PC-3 (cell line): ENCODE measurements around the gene SORL1.

Source experiments
- EZH2 ChIP-seq: fragments of 300-600 bp; sonication (generic); IDR thresholded peaks from one replicate; pipeline ENCODE4 v1.6.1; 2017; ENCODE audit warnings: antibody characterized with exemption, mild to moderate bottlenecking, low read length; ENCODE audit not compliant: unreplicated experiment
- TF ChIP-seq, protein P1 (sequence below): fragments of 300-600 bp; sonication (generic); conservative IDR thresholded peaks from 2 replicates; pipeline ENCODE4 v1.5.1; 2017; ENCODE audit warnings: antibody characterized with exemption, low read depth, mild to moderate bottlenecking, low read length

DNA sequence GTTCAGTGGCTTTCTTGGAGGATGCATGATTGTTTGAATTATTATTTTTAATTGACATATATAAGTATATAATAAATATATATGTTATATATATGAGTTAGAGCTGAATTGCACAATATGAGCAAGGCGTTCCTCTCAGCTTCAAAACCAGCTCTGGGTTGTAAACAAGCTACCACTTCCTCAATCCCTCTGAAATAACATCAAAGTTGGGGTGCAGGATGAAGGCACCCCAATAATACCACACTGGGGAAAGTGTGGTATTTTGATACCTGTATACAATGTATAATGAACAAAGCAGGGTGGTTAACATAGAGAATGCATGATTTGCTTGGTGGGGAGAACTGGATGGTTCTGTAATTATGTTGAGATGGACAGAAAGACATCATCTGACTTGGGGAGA is 1.7 kb upstream of the SORL1 start:
- TF ChIP-seq, protein P1, sequence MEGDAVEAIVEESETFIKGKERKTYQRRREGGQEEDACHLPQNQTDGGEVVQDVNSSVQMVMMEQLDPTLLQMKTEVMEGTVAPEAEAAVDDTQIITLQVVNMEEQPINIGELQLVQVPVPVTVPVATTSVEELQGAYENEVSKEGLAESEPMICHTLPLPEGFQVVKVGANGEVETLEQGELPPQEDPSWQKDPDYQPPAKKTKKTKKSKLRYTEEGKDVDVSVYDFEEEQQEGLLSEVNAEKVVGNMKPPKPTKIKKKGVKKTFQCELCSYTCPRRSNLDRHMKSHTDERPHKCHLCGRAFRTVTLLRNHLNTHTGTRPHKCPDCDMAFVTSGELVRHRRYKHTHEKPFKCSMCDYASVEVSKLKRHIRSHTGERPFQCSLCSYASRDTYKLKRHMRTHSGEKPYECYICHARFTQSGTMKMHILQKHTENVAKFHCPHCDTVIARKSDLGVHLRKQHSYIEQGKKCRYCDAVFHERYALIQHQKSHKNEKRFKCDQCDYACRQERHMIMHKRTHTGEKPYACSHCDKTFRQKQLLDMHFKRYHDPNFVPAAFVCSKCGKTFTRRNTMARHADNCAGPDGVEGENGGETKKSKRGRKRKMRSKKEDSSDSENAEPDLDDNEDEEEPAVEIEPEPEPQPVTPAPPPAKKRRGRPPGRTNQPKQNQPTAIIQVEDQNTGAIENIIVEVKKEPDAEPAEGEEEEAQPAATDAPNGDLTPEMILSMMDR, result no peak
- no peak for TF ChIP-seq EZH2
